NK-92 (cell line): ENCODE results near the gene OPCML.

Experiments
- DNase-seq: peaks from one replicate; lab custom pipeline; 2025; ENCODE audit not compliant: unreplicated experiment; lab: John Stamatoyannopoulos, UW

Gene OPCML

GRCh38 chr11:132948252-132948651 is 584.0 kb downstream of the OPCML start:
- DNase-seq, result no peak

- no peak for DNase-seq
These were observed 587.7 kb downstream of the OPCML start for GRCh38 chr11:132944569-132944944.

GRCh38 chr11:132943706-132944568 is 588.4 kb downstream of the OPCML start:
- DNase-seq, result no peak

GRCh38 chr11:132943357-132943705 is 589.0 kb downstream of the OPCML start:
- no peak for DNase-seq

GRCh38 chr11:132942611-132943356 is 589.5 kb downstream of the OPCML start:
- DNase-seq, result no peak

GRCh38 chr11:132941761-132942160 is 590.5 kb downstream of the OPCML start:
- no peak for DNase-seq

- DNase-seq, result no peak
These were observed 591.2 kb downstream of the OPCML start for GRCh38 chr11:132941024-132941646.

- no peak for DNase-seq
These were observed 595.3 kb downstream of the OPCML start for GRCh38 chr11:132937016-132937415.

- no peak for DNase-seq
These were observed 596.9 kb downstream of the OPCML start for GRCh38 chr11:132935383-132935782.

GRCh38 chr11:132933703-132934102 is 598.6 kb downstream of the OPCML start:
- no peak for DNase-seq

- DNase-seq, result no peak
These were observed 606.4 kb downstream of the OPCML start for GRCh38 chr11:132925825-132926469.

- no peak for DNase-seq
These were observed 610.7 kb downstream of the OPCML start for GRCh38 chr11:132921597-132921996.

GRCh38 chr11:132920451-132921096 is 611.7 kb downstream of the OPCML start:
- DNase-seq, result no peak

- DNase-seq, result no peak
These were observed 617.7 kb downstream of the OPCML start for GRCh38 chr11:132914600-132914999.

GRCh38 chr11:132913886-132914285 is 618.4 kb downstream of the OPCML start:
- DNase-seq, result no peak

GRCh38 chr11:132913295-132913694 is 619.0 kb downstream of the OPCML start:
- no peak for DNase-seq

- no peak for DNase-seq
These were observed 621.1 kb downstream of the OPCML start for GRCh38 chr11:132911186-132911585.

GRCh38 chr11:132910011-132910760 is 622.1 kb downstream of the OPCML start:
- DNase-seq, result no peak

- DNase-seq, result no peak
These were observed 623.2 kb downstream of the OPCML start for GRCh38 chr11:132909021-132909606.

GRCh38 chr11:132908414-132908810 is 623.9 kb downstream of the OPCML start:
- no peak for DNase-seq
